ENCODE data around the gene EMC6. TPM values are rescaled to one million over a fixed set of nuclear protein-coding genes. Genes with fewer than 3 reads are reported as not detected.

EMC6 gene
- total and polyA plus RNA-seq, 2 of the 13 experiments (the other 11 are each of a cell fraction or from before 2014, with no cell fraction given) = 45.1 to 47.7 TPM

DNA sequence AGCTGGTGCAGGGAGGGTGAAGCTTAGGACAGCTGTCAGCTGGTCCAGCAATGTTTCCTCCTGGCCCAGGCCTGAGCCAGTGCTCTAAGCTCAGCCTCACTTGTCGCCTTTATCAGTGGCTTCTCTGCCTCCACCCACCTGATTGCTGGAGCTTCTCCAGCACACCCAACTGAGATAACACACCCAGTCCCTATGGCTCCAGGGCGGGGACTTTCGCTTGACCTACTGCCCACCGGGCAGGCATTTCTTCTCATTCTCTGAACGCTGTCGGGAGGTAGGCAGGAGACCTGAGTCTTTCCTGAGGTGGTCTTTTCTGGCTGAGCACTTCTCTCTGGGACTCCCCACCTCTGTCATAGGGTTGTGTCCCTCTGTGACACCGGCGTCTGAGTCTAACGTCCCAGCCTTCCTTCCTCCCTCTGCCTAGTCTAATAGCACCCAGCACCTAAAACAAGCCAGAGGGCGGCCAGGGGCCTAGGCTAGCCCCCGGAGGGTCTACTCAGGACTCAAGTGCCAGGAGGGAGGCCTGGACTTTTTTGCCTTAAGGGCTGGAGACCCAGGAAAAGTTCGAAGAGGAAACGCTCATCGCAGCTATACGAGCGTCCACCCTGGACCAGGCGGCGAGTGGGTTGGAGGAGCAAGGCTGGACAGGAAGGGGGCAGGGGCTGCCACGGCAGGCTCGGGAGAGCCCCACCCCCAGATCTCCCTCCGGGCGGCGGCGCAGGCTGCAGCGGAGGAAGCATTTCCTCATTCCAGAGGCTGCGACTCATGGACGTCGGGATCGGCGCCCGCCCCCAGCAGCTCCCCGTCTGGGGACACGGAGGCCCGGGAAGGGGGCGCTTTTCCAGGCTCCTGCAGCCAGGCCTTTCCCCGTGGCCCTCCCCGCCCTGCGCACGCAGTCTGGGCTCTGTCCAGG lies 990 bp upstream of the EMC6 start:
- peaks cover 2 to 8% of the 10 kb centered on the region in 2 experiments; a peak in 3 of 5 replicates for H3K36me3 ChIP-seq (replicated peaks in 1 of 2; ENCODE audit: control insufficient read depth in 1 of 2, insufficient read depth in 2 of 2, low read length in 2 of 2)
- H3K4me2 ChIP-seq (ENCODE audit: low read depth, low read length) = peak overlapping the region; percentile 87
- H3K4me3 ChIP-seq (replicated peaks in 1 of 3; ENCODE audit: insufficient read depth in 1 of 3, low read depth in 2 of 3, low read length in 3 of 3) = peak overlapping the region; percentile 67 to 95 (median 79)
- H3K27ac ChIP-seq (ENCODE audit: extremely low read length, insufficient read depth, low read length) = peak overlapping the region; percentile 96
- TSS peak; percentile 60 for BruUV-seq (replicated peaks)
- H3K79me2 ChIP-seq (ENCODE audit: insufficient read depth, low read length) = peaks cover 24% of the 10 kb centered on the region
- ATAC-seq = peak; percentile 85
- intact Hi-C loops (cut with micrococcal nuclease; ENCODE audit: unreplicated experiment) = no loop called here
- peak overlapping the region; percentile 95 for H3K9ac ChIP-seq (ENCODE audit: insufficient read depth, low read depth, low read length)
- no peak overlapping the region for H2AFZ ChIP-seq (ENCODE audit: low read length)
- in situ Hi-C loops (cut with HindIII; ENCODE audit: extremely low pct_ligation_motif_present, low pct_unique_long_range_greater_than_20kb) = loop anchor here (10.0 kb wide), 1 partner anchor 623 kb away; no protein-coding TSS in a partner anchor
- 0% methylated on average over 16 of the region's 39 CpGs for WGBS (ENCODE audit: low lambda C conversion rate)
- H4K20me1 ChIP-seq (ENCODE audit: insufficient read depth, low read length) = peaks cover 4% of the 10 kb centered on the region; the same call in 1 of the 2 replicates
- peak; percentile 81 for DNase-seq (ENCODE audit: low spot score)
- H3K9me3 ChIP-seq (ENCODE audit: low read length) = no peaks in the 10 kb centered on the region
- no peaks in the 10 kb centered on the region; a peak in 1 of 5 replicates for H3K27me3 ChIP-seq (ENCODE audit: control insufficient read depth in 1 of 2, insufficient read depth in 2 of 2, low read length in 2 of 2)
- peaks cover 44% of the 10 kb centered on the region for H3K4me1 ChIP-seq (ENCODE audit: insufficient read depth, low read length)
- FAIRE-seq = no peak
- ChIA-PET CTCF (ENCODE audit: low intra/inter-chr PET ratio, low total read pairs) (no interaction called here), POLR2A (interaction anchor here (0.8 to 3.6 kb wide), 18 partner anchors 9 to 179 kb away, joined by 3 to 74 read pairs (median 6); partner anchors contain the start of genes CTNS, HASPIN, NCBP3 and P2RX5)
- TF ChIP-seq, protein P1, sequence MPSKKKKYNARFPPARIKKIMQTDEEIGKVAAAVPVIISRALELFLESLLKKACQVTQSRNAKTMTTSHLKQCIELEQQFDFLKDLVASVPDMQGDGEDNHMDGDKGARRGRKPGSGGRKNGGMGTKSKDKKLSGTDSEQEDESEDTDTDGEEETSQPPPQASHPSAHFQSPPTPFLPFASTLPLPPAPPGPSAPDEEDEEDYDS (CRISPR knock-in tag; IDR thresholded peaks at IDR 0.05) = no peak
- TF ChIP-seq IRF2 (CRISPR knock-in tag; IDR thresholded peaks at IDR 0.05) = no peak
- TF ChIP-seq ZNF230 (CRISPR knock-in tag; IDR thresholded peaks at IDR 0.05) = no peak
- TF ChIP-seq ZSCAN29 (CRISPR knock-in tag; conservative IDR thresholded peaks at IDR 0.05) = no peak; the same call in 1 of the 2 replicates
- TF ChIP-seq TRIM24 (CRISPR knock-in tag; IDR thresholded peaks at IDR 0.05) = no peak
- TF ChIP-seq ARNT (IDR thresholded peaks at IDR 0.05) = no peak
- TF ChIP-seq ZZZ3 (CRISPR knock-in tag; IDR thresholded peaks at IDR 0.05; ENCODE audit: borderline replicate concordance) = no peak
- no peak for TF ChIP-seq ZFP62 (CRISPR knock-in tag; IDR thresholded peaks at IDR 0.05)
- TF ChIP-seq ZNF563 (CRISPR knock-in tag; IDR thresholded peaks at IDR 0.05) = peak; percentile 19; the same call in 1 of the 2 replicates
- TF ChIP-seq, protein P2, sequence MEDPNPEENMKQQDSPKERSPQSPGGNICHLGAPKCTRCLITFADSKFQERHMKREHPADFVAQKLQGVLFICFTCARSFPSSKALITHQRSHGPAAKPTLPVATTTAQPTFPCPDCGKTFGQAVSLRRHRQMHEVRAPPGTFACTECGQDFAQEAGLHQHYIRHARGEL (CRISPR knock-in tag; IDR thresholded peaks at IDR 0.05) = no peak
- TF ChIP-seq, protein P3, sequence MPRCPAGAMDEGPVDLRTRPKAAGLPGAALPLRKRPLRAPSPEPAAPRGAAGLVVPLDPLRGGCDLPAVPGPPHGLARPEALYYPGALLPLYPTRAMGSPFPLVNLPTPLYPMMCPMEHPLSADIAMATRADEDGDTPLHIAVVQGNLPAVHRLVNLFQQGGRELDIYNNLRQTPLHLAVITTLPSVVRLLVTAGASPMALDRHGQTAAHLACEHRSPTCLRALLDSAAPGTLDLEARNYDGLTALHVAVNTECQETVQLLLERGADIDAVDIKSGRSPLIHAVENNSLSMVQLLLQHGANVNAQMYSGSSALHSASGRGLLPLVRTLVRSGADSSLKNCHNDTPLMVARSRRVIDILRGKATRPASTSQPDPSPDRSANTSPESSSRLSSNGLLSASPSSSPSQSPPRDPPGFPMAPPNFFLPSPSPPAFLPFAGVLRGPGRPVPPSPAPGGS (CRISPR knock-in tag; IDR thresholded peaks at IDR 0.05) = no peak; the same call in 1 of the 2 replicates
- TF ChIP-seq ZNF605 (CRISPR knock-in tag; IDR thresholded peaks at IDR 0.05) = peak; percentile 58; the same call in 1 of the 2 replicates
- TF ChIP-seq REXO4 (CRISPR knock-in tag; IDR thresholded peaks at IDR 0.05; ENCODE audit: borderline replicate concordance) = no peak
- no peak for TF ChIP-seq ZNF891 (CRISPR knock-in tag; IDR thresholded peaks at IDR 0.05)
- no peak for TF ChIP-seq ZC3H13 (CRISPR knock-in tag; IDR thresholded peaks at IDR 0.05)
- no peak; the same call in 1 of the 2 replicates for TF ChIP-seq ZNF441 (CRISPR knock-in tag; IDR thresholded peaks at IDR 0.05; ENCODE audit: borderline replicate concordance)
- TF ChIP-seq, protein P4, sequence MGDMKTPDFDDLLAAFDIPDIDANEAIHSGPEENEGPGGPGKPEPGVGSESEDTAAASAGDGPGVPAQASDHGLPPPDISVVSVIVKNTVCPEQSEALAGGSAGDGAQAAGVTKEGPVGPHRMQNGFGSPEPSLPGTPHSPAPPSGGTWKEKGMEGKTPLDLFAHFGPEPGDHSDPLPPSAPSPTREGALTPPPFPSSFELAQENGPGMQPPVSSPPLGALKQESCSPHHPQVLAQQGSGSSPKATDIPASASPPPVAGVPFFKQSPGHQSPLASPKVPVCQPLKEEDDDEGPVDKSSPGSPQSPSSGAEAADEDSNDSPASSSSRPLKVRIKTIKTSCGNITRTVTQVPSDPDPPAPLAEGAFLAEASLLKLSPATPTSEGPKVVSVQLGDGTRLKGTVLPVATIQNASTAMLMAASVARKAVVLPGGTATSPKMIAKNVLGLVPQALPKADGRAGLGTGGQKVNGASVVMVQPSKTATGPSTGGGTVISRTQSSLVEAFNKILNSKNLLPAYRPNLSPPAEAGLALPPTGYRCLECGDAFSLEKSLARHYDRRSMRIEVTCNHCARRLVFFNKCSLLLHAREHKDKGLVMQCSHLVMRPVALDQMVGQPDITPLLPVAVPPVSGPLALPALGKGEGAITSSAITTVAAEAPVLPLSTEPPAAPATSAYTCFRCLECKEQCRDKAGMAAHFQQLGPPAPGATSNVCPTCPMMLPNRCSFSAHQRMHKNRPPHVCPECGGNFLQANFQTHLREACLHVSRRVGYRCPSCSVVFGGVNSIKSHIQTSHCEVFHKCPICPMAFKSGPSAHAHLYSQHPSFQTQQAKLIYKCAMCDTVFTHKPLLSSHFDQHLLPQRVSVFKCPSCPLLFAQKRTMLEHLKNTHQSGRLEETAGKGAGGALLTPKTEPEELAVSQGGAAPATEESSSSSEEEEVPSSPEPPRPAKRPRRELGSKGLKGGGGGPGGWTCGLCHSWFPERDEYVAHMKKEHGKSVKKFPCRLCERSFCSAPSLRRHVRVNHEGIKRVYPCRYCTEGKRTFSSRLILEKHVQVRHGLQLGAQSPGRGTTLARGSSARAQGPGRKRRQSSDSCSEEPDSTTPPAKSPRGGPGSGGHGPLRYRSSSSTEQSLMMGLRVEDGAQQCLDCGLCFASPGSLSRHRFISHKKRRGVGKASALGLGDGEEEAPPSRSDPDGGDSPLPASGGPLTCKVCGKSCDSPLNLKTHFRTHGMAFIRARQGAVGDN (CRISPR knock-in tag; IDR thresholded peaks at IDR 0.05) = no peak

Data from HepG2 (cell line).